Measurements from ENCODE around the gene BRDT. TPM values are rescaled to one million over a fixed set of nuclear protein-coding genes. Genes with fewer than 3 reads are reported as not detected.

BRDT gene
- polyA plus RNA-seq, 1 donor (not counting 4 experiments of a cell fraction or from before 2014, with no cell fraction given) = not detected

DNA sequence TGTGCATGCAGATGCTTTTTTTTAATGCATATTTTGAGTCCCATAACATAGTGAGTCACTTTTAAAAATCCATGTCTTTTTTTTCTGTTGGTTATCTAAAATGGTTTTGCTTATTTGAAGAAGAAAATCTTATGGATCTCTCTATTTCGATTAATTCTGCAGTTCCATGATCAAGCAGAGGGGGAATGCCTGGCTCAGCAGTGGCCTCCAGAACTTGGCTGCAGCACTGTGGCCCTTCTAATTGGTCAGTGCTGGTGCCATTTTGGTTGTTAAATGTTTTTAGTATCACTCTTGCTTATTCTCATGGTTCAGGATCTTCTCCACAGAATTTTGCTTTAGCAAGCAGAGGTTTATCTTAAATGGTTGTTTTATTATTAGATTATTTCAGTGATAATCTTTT lies 91.8 kb downstream of the BRDT start:
- H3K27ac ChIP-seq (ENCODE audit: control insufficient read depth, insufficient read depth, low read length) = no peak overlapping the region
- no peak overlapping the region for H3K9ac ChIP-seq (ENCODE audit: control insufficient read depth, extremely low read depth, insufficient read depth, low read length)
- dilution Hi-C loops (cut with MboI; ENCODE audit: extremely low pct_ligation_motif_present, low sequenced_read_pairs) = no loop called here
- H2AFZ ChIP-seq (ENCODE audit: control insufficient read depth, low read length) = no peak overlapping the region
- FAIRE-seq (no peak), DNase-seq (ENCODE audit: low read depth, low spot score) (no peak)
- H3K4me3 ChIP-seq (ENCODE audit: control insufficient read depth in 2 of 3, extremely low read depth in 1 of 3, insufficient read depth in 2 of 3, low read depth in 1 of 3, low read length in 3 of 3) = no peak overlapping the region
- H3K9me1 ChIP-seq (ENCODE audit: control insufficient read depth, extremely low read depth, insufficient read depth, low read length) = no peaks in the 10 kb centered on the region
- H3K4me1 ChIP-seq (ENCODE audit: control insufficient read depth, extremely low read depth, insufficient read depth, low read length) = no peaks in the 10 kb centered on the region
- H3K4me2 ChIP-seq (ENCODE audit: control insufficient read depth, extremely low read depth, insufficient read depth, low read depth, low read length) = no peak overlapping the region
- TF ChIP-seq, protein P1, sequence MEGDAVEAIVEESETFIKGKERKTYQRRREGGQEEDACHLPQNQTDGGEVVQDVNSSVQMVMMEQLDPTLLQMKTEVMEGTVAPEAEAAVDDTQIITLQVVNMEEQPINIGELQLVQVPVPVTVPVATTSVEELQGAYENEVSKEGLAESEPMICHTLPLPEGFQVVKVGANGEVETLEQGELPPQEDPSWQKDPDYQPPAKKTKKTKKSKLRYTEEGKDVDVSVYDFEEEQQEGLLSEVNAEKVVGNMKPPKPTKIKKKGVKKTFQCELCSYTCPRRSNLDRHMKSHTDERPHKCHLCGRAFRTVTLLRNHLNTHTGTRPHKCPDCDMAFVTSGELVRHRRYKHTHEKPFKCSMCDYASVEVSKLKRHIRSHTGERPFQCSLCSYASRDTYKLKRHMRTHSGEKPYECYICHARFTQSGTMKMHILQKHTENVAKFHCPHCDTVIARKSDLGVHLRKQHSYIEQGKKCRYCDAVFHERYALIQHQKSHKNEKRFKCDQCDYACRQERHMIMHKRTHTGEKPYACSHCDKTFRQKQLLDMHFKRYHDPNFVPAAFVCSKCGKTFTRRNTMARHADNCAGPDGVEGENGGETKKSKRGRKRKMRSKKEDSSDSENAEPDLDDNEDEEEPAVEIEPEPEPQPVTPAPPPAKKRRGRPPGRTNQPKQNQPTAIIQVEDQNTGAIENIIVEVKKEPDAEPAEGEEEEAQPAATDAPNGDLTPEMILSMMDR (optimal IDR thresholded peaks at IDR 0.05 in 1 of 3, IDR thresholded peaks at IDR 0.05 in 1 of 3, conservative IDR thresholded peaks at IDR 0.05 in 1 of 3; ENCODE audit: extremely low read depth in 1 of 3, insufficient read depth in 2 of 3, low read length in 3 of 3) = no peak
- no peak for TF ChIP-seq EZH2 (IDR thresholded peaks at IDR 0.05; ENCODE audit: low read length)
- H3K9me3 ChIP-seq (ENCODE audit: control insufficient read depth, low read depth, low read length) = no peaks in the 10 kb centered on the region
- no peaks in the 10 kb centered on the region for H3K79me2 ChIP-seq (ENCODE audit: control insufficient read depth, insufficient read depth, low read length)
- no peaks in the 10 kb centered on the region for H3K27me3 ChIP-seq (ENCODE audit: control insufficient read depth, extremely low read depth, insufficient read depth, low read length)
- H4K20me1 ChIP-seq (ENCODE audit: control insufficient read depth, extremely low read depth, insufficient read depth, low read length) = no peaks in the 10 kb centered on the region
- no peaks in the 10 kb centered on the region for H3K36me3 ChIP-seq (ENCODE audit: control insufficient read depth in 2 of 2, extremely low read depth in 1 of 2, insufficient read depth in 2 of 2, low read length in 2 of 2)

DNA sequence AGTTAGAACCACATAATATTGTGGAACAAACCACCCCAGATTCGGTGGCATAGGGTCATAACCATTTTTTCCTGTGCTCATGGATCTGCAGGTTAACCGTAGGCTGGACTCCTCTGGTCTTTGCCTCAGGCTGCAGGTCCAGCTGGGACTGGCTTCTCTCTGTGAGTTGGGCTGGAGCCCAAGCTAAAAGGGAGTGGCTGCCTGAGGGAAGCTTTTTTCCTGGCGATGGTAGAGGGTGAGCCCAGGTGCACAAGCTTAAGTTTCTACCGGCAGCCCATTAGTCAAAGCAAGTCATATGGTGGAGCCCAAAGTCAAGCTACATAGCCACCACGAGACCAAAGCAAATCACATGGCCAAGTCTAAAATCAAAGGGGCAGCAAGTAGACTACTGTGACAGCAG lies 94.4 kb downstream of the BRDT start:
- Histone ChIP-seq H3K4me3 (ENCODE audit: control insufficient read depth in 2 of 3, extremely low read depth in 1 of 3, insufficient read depth in 2 of 3, low read depth in 1 of 3, low read length in 3 of 3) (no peak overlapping the region), H3K79me2 (ENCODE audit: control insufficient read depth, insufficient read depth, low read length) (no peaks in the 10 kb centered on the region), H3K27me3 (ENCODE audit: control insufficient read depth, extremely low read depth, insufficient read depth, low read length) (no peaks in the 10 kb centered on the region), H3K9me1 (ENCODE audit: control insufficient read depth, extremely low read depth, insufficient read depth, low read length) (no peaks in the 10 kb centered on the region), H3K27ac (ENCODE audit: control insufficient read depth, insufficient read depth, low read length) (no peak overlapping the region), H2AFZ (ENCODE audit: control insufficient read depth, low read length) (no peak overlapping the region), H3K9ac (ENCODE audit: control insufficient read depth, extremely low read depth, insufficient read depth, low read length) (no peak overlapping the region), H3K36me3 (ENCODE audit: control insufficient read depth in 2 of 2, extremely low read depth in 1 of 2, insufficient read depth in 2 of 2, low read length in 2 of 2) (no peaks in the 10 kb centered on the region), H3K4me2 (ENCODE audit: control insufficient read depth, extremely low read depth, insufficient read depth, low read depth, low read length) (no peak overlapping the region), H4K20me1 (ENCODE audit: control insufficient read depth, extremely low read depth, insufficient read depth, low read length) (no peaks in the 10 kb centered on the region), H3K9me3 (ENCODE audit: control insufficient read depth, low read depth, low read length) (no peaks in the 10 kb centered on the region), H3K4me1 (ENCODE audit: control insufficient read depth, extremely low read depth, insufficient read depth, low read length) (no peaks in the 10 kb centered on the region)
- DNase-seq (ENCODE audit: low read depth, low spot score) (peak; percentile 1), FAIRE-seq (no peak)
- dilution Hi-C loops (cut with MboI; ENCODE audit: extremely low pct_ligation_motif_present, low sequenced_read_pairs) = no loop called here
- no peak for TF ChIP-seq EZH2 (IDR thresholded peaks at IDR 0.05; ENCODE audit: low read length)
- TF ChIP-seq, protein P1 (optimal IDR thresholded peaks at IDR 0.05 in 1 of 3, IDR thresholded peaks at IDR 0.05 in 1 of 3, conservative IDR thresholded peaks at IDR 0.05 in 1 of 3; ENCODE audit: extremely low read depth in 1 of 3, insufficient read depth in 2 of 3, low read length in 3 of 3) = no peak

Data from keratinocyte (primary cell).